Inflammatory macrophage treated with lipopolysaccharide for 4 hours (primary cell): ENCODE results near the gene TTLL10.

Experiments
- DNase-seq: peaks from one replicate; pipeline ENCODE4 v3.0.0-alpha.2; 2020

Gene TTLL10, protein sequence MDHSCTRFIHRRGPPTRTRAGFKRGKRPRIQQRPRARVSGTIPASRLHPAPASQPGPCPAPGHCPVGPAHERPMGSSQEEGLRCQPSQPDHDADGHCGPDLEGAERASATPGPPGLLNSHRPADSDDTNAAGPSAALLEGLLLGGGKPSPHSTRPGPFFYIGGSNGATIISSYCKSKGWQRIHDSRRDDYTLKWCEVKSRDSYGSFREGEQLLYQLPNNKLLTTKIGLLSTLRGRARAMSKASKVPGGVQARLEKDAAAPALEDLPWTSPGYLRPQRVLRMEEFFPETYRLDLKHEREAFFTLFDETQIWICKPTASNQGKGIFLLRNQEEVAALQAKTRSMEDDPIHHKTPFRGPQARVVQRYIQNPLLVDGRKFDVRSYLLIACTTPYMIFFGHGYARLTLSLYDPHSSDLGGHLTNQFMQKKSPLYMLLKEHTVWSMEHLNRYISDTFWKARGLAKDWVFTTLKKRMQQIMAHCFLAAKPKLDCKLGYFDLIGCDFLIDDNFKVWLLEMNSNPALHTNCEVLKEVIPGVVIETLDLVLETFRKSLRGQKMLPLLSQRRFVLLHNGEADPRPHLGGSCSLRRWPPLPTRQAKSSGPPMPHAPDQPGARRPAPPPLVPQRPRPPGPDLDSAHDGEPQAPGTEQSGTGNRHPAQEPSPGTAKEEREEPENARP

DNA sequence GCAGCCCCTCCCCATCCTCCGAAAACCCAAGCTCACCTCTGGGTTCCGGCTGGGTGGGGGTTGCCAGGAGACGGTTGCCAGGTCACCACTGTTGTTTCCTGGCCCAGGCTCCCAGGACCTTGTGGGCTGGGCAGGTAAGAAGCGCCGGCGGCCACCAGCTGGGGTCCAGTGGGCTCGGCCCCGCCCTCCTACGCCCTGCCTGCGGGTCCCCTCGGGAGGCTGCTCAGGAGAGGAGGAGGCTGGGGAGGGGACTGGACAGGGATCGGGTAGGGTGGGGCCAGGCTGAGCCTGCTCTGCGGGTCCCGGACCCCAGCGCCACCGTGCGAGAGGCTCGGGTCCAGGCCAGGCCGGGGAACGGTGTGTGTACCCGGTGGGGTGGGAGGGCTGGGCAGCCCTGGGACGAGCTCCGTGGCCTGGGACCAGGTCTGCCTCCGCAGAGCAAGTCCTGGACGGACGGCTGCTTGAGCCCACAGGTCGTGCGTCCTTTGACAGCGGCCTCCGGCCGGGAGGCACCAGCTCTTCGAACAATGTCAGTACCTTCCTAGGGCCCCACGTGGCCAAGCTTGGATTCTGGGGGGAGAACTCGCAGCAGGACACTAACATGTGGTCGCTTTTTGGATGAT, at the start of gene TTLL10:
Gene TTLL10 (plus strand): TSS at position 88 of the 623 bp plus-strand sequence. CDS start 5,336 bp downstream, outside the sequence.
- no peak for DNase-seq

DNA sequence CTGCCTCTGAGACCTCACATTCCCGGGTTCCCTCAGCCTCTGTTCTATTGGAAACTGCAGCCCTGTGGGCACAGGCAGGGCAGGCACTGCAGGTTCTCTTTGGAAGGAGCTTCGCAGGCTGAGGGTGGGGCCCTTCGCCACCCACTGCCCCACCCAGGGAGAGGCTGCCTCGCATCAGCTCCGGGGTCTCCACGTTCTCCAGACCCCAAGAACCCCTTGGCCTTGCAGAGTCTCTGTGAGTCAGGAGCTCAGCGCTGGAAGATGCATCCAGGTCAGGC, 49.2 kb upstream of the TTLL10 start:
- no peak for DNase-seq

DNA sequence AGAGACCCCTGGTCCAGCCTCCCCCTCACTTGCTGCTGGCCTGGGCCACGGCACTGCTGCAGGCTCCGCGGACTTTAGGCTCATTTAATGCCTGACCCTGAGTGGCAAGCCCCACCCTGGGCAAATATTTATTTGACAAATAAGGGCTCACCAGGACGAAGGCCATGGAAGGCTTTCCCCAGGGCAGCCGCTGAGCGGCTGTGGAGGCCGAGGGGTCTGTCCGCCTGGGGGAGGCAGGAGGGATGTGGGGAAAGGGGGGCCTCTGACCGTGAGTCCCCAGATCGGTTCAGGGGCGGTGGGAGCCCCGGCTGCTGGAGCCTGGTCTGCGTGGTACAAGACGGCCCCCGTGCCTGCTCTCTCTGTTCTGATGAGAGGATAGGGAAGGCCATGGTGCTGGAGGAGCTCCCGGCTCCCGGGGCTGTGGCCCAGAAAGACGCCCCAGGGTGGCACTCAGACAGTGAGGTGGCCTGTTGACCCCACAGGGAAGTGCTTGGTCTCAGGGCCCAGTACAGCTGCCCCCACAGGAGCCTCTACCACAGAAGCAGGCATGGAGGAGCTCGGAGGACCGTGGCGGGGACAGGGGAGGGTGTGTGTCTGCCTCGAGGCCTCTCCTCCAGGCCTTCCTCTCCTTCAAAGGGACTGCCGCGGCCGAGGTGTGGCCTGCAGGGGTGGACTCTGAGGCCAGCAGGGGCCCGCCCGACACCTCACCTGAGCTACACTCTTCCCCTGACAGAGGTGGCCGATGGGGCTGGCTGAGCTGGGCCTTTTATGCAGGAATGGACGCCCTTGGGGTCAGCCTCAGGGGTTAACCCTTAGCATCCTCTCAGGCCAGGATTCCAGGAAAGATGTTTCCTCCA, 48.7 kb upstream of the TTLL10 start:
- DNase-seq = no peak

DNA sequence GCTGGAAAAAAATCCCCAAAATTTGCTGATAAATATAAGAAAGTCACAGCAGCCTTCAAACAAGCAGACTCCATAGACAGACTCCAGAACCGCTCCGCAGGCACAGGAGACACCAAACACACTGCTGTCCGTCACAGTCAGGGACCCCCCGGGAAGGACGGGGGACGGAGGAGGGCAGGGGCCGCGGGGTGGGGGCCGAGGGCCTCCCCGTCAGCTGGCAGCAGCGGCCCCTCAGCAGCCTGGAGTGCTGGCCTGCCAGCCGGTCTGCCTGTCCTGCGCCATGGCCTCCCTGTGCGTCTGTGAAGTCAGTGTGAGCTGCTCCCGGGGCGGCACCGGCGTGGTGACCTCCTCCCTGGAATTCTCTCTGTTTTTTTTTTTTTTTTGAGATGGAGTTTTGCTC, 47.7 kb upstream of the TTLL10 start:
- no peak for DNase-seq

DNA sequence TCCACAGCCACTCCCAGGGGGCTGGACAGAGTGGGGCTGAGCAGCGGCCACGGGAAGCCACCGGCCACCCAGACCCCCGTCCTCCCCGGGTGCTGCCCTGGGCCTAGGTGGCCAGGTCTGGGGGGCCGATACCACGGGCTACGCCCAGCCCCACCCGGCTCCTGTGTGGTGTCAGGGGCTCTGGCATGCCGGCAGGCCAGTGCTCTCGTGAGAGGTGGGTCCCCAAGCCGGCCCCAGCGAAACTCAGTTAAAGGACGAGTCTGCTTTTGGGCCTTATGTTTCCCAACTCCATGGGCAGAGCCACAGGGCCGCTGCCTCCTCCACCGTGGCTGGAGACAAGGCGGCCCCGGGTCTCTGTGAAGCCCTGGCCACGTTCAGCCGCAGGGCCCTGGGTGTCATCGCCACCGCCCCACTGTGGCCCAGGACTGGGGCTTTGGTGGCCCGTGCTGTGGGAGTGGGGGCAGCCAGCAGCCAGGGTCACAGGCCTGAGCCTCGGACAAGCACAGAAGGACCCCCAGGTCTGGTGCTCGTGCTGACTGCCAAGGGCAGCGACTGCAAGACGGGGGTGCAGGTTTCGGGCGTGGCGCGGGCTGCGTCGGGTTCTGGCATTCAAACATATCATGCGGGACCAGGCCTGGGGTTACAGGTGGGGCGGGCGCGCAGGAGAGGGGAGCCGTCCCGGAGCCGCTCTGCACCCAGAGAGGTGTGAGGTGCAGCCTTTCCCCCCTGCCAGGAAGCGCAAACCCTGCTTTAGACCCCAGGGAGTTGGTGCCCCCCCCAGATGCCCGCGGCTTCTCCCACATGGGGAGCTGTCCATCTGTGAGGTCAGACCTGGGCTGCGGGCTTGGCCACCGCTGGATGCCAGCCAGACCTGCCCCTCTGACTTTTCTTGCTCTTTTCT, 45.9 kb upstream of the TTLL10 start:
- DNase-seq = no peak

DNA sequence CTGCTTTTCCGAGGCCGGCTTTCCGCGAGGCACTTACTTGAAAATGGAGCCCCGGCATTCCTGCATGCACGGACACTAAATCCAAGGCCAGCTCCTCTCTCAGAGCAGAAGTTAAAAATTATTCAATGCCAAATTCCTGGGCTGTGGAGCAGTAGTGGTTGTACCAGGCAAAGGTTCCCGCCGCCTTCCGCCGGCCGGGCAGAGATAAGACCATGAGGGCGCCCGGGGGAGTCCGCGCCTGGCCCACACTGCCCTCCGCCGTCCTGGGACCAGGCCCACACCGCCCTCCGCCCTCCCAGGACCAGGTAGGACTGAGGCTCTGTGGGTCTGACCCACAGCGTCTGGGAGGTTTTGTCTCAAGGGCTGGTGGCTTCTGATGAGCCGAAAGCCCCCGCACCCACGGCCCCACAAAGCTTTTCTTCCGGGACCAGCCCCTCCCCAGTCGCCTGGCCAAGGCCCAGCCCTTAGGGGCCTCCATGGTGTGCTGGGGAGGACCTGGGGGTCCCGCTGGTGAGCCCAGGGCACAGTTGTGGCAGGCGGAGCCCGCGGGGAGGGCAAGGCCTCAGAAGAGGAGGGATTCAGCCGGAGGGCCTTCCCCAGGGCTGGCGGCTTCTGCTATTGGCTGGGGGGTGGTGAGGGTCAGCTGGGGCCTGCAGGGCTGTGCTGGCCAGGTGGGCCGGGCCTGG, 45.1 kb upstream of the TTLL10 start:
- DNase-seq = no peak

DNA sequence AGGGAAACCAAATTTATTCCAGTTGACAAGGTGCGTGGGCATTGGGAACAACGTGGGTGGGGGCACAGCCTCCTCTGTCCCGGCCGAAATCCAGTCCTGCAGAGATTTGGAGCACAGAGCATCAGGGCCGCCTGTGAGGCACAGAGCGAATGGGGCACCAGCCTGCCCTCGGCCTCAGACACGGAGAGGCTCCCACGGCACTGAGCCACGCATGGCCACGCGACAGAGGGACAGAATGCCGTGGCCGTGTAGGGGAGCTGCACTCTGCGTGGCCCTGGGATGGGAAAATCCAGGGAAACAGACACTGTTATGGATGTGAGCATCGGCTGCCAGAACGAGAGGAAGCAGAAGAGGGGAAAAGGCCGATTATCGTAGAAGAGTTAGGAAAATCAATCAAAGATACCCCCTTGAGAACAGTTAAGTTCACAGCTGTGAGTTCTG, 44.3 kb upstream of the TTLL10 start:
- DNase-seq = no peak

DNA sequence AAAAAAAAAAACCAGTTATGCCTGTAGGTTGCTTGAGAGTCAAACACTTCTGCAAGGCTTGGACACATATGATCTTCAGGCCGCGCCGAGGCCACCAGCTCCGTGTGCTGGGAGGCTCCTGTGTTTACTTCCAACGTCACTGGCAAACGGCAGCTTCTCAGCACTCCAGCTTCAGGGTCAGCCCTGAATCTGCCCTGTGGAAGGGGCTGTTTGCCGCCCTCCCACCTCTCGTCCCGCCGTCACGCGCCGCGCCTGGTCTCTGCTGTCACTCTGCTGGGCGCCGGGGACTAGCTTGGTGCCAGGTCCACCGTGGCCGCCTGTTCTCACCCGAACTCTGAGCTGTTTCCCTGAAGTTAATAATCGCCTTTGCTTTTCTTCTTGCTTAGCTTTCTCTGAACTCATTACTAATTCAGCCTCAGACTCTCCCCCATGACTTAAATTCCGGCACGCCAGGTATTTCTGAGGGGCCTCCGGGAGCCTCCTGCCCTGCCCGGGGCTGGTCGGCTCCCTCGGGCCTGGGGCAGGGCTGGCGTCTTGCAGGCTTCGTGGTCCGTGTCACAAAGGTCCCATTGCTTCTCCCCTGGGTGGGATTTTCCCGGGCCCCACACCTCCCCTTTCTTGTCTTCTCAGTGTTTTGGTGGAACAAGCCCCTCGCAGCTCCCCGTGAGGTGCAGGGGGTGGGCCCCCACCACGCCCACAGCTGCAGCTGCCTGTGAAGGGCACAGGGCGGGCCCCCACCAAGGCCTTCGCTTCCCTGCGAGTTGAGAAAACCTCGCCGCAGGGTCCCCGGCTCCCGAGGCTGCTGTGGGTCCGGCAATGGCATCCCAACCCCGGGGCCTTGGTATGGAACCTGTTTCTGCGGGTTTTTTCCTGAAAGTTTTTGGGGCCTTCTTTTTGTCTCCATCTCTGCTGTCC, 43.2 kb upstream of the TTLL10 start:
- DNase-seq = no peak

DNA sequence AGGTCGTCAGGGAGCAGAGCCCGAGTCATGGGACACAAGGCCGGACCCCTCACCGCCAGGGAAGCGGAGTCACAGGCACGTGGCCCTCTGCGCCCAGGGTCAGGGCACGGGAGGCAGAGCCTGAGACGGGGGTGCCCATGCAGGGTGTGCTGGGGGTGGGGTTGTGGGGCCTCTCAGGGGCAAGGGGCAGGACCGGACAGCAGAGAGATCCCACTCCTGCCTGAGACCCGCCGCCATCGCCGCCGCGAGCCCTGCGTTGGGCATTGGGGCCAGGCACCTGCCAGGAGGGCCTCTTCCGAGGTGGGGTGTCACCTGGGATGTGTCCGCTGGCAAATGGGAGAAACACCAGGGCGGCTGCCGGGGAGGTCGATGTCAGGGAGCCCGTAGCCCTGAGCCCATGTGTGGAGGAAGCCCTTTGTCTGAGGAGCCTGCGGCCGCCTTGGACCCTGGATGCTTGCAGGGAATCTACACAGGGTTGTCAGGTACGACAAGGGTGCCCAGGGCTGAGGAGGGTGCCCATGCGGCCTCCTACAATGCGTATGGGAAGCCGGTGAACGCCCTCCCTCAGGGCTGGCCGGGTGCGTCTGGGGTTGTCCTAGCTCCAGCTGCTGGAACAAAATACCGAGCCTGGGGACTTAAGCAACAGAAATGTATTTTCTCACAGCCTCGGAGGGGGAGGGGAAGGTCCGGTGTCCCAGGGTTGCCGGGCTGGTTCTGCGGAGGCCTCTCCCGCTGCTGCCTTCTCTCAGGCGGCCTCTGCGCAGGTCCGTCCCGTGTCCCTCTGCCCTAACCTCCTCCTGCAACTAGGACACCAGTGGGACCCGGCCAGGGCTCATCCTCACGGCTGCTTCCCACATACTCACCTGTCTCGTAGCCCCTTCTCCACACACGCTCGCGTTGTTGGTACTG, 41.4 kb upstream of the TTLL10 start:
- no peak for DNase-seq

DNA sequence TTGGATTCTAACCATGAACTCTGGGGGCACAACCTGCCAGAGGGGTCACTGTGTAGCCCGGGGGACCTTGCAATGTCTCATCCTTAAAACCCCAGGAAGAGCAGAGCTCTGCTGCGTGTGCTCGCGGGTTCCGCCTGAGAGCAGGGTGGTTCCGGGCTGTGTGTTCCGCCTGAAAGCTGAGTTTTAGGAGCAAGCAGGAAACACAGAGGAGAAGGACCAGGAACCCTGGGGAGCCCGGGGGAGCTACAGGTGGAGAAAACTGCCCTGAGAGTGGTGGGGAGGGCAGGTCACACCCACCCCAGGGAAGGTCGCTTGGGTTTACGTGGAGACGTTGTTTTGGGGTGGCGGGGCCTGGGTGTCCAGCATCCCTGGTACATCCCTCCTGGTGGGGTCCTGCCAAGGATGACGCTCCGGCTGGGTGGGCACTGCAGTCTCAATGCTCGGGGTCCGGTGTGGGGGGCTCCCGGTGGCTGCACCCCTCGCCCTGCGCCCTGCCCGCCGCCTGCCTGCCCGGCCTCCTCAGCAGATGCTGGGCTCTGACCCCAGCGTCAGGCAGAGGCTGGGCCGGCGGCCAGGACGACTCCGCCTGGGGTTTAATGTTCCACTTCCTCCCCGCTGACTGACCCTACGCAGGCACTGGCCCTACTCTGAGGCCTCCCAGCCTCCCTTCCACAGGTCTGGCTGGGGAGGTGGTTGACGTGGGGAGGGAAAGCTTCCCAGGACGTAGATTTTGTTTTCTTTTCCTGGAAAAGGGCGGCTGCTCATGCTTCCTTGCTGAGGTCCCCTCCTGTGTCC, 40.5 kb upstream of the TTLL10 start:
- DNase-seq = no peak

DNA sequence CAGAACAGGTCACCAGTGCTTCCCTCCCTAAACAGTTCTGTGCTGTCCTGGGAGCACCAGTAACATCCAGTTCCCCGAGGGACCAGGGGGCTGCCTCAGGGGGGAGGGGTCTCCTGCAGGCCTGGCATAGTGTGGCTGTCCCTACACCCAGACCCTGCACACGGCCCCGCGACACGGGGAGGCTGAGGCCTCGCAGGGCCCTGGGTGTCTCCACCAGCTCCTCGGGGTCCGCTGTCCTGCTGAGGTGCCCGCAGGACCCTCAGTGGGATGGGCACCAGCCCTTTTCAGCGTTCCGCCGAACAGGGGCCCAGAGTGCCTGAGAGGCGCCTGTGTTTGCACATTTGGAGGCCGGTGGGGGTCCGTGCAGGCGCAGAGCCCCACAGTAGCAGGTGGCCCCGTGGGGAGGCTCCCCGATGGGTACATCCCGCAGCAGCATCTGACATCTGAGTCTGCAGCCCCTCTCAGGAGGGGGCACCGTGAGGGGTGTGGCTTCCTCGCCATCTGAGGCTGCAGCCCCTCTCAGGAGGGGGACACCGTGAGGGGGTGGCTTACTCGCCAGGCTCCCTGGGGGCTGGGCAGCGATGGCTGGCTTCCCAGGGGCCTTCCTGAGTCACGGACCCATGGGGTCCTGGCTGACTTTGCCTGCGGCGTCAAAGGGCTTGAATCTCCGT, 39.2 kb upstream of the TTLL10 start:
- DNase-seq = no peak

DNA sequence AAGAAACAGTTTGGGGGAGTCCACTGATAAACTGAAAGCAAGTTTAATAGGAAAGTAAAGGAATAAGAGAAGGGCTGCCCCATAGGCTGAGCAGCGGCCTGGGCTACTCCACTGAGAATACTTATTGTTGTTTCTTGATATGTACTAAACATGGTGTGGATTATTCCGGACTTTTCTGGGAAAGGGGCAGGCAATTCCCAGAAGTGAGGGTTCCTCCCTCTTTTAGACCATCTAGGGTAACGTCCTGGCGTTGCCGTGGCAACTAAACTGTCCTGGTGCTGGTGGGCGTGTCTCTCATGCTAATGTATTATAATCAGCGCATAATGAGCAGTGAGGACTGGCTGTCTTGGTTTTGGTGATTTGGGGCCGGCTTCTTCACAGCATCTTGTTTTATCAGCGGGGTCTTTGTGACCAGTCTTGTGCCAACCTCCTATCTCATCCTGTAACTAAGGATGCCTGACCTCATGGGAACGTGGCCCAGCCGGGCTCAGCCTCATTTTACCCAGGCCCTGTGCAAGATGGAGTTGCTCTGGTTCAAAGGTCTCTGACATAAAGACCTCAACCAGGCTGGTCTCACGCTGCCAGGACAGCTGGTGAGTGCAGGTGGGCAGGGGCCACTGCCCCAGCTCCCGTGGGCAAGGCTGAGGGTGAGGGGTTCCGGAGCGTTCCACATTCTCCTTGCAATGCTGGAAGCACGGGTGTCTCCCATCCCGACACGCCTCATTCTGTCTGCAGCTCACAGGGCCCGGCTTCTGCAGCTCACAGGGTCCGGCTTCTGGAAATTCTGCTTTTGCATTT, 38.1 kb upstream of the TTLL10 start:
- DNase-seq = no peak

DNA sequence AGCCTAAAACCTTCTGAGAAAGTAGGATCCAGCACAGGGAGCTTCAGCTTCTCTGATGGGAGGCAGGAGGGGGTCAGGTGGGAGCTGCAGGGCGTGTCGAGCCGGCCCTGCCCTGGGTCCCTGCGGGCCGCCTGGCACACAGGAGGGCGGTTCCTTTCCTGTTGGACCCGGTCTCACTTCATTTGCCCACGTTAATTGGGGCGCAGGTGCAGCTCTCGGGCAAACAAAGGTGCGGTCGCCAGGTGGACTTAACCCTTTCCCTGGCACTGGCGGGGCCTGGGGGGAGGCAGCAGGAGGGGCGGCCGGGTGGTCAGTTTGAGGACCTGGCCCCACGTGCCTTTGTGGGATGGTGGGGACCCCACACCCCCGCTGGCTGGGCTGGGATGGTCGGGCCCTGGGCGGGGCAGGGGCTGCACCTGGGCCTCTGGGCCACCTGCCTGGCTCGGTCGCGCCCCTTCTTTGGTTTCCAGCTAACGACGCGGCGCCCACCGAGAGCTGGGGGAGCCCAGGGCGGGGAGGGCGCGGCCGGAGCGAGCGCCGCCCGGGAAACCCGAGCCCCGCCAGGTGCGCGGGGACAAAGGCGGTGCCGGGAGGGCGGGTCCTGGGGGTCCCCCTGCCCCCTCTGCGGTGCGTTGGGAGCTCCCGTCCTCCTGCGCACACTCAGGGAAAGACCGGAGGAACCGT, 37.0 kb upstream of the TTLL10 start:
- no peak for DNase-seq

DNA sequence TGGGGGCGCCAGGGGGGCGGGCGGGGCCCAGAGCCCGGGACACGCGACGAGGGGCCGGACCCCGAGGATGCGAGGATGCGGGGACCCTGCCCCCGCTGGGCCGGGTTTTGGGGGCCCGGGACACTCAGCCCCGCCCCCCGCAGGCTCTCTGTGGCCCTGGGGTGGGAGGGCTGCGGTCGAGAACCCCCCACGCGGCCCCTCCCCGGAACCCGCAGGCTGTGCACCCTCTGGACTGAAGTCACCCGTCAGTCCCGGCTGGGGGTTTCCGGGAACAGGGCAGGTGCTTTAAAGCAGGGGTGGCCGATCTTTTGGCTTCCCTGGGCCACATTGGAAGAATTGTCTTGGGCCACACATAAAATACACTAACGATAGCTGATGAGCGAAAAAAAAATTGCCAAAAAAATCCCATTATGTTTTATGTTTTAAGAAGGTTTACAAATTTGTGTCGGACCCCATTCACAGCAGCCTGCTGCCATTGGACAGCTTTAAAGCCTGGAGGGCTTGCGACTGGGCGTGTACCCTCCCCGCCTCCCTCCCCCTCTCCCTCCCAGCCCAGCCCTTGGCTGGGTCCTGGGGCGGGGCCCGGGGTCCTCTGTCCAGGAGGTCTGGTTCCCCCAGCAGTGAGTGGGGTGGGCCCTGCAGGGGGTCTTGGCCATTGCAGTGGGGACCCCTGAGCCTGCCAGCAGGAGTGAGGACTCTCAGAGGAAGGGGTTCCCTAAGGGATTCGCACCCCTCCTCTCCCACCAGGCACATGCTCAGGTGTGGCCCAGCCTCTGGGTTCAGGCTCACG, 36.2 kb upstream of the TTLL10 start:
- no peak for DNase-seq

DNA sequence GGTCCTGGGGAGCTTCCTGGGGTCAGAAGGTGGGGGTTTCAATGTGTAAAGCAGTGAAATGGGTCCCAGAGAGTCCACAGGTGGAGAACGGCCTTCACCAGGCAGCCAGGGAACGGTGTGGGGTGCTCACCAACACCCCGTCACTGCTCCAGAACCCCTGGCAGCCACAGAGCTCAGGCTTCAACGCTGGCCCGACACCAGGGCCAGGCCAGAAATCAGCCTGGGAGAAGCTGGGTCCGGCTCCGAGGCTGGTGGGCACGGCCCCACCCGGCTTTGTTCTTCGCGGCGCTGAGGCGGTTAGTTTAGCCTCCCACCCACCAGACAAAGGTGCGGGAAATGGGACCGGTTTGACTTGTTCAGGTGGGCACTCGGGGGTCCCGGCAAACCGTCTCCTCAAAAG, 33.0 kb upstream of the TTLL10 start:
- no peak for DNase-seq
